GM12878 (cell line): ENCODE data around the gene CAMK2G. TPM values are rescaled to one million over a fixed set of nuclear protein-coding genes. Genes with fewer than 3 reads are reported as not detected.

Source experiments
- ATAC-seq: fragments of 200-7000 bp; cut with Tn5 transposase; 3 replicates; pipeline ENCODE4 v1.9.1; 2020; ENCODE audit warnings: mild to moderate bottlenecking, moderate library complexity
- BruUV-seq: library from RNA; stranded (reverse); fragments of 400-500 nt; replicated peaks from 2 replicates; lab custom pipeline; 2021; lab: Mats Ljungman, UMichigan
- CTCF ChIA-PET: fragments of 300-600 bp; sonication (Branson Sonifier 250); formaldehyde crosslinking; extraction: SDS; loops from one replicate; lab custom pipeline; 2021; ENCODE audit warnings: inconsistent platforms; lab: Yijun Ruan, JAX
- POLR2A ChIA-PET: fragments of 350-600 bp; formaldehyde crosslinking; extraction: SDS; loops from one replicate; lab custom pipeline; 2021; ENCODE audit warnings: inconsistent platforms; lab: Charles Lee
- RAD21 ChIA-PET: fragments of 300-600 bp; sonication (Branson Sonifier 250); formaldehyde crosslinking; loops from one replicate; lab custom pipeline; 2023; ENCODE audit warnings: antibody characterized with exemption; ENCODE audit not compliant: unreplicated experiment; lab: Charles Lee
- SMC1A ChIA-PET: fragments of 300-600 bp; sonication (Branson Sonifier 250); formaldehyde crosslinking; loops from one replicate; lab custom pipeline; 2023; ENCODE audit not compliant: unreplicated experiment, uncharacterized antibody; lab: Charles Lee
- DNase-seq: peaks from one replicate; pipeline ENCODE4 v3.0.0-alpha.2; 2011; ENCODE audit warnings: low read depth, low spot score
- FAIRE-seq: peaks from 3 replicates; lab custom pipeline; 2011; peaks lifted over from hg19 to GRCh38; lab: Jason Lieb, UNC
- H2AFZ ChIP-seq: 2 replicates; pipeline ENCODE4 v1.6.0; 2011; ENCODE audit warnings: low read depth, low read length, control low read depth; ENCODE audit not compliant: control insufficient read depth
- H3K27ac ChIP-seq: 2 replicates; pipeline ENCODE4 v1.5.1; 2011; ENCODE audit warnings: control low read depth; ENCODE audit not compliant: control insufficient read depth, insufficient read depth
- H3K27me3 ChIP-seq, 2 experiments: replicated peaks in 1 of 2; 2 replicates each; pipeline versions ENCODE4 v1.6.0 to v1.6.1; 2011; ENCODE audit warnings: low read length in 1 of 2; ENCODE audit not compliant: control insufficient read depth in 2 of 2, insufficient read depth in 2 of 2
- H3K36me3 ChIP-seq, 2 experiments: 2 replicates each; pipeline ENCODE4 v1.5.1; 2011; ENCODE audit warnings: low read length in 1 of 2; ENCODE audit not compliant: control insufficient read depth in 2 of 2, insufficient read depth in 2 of 2
- H3K4me1 ChIP-seq: 2 replicates; pipeline ENCODE4 v1.6.1; 2011; ENCODE audit warnings: mild to moderate bottlenecking, low read length, moderate library complexity, mixed read lengths; ENCODE audit not compliant: control insufficient read depth, insufficient read depth
- H3K4me2 ChIP-seq: 2 replicates; pipeline ENCODE4 v1.6.0; 2011; ENCODE audit warnings: control low read depth; ENCODE audit not compliant: control insufficient read depth, insufficient read depth
- H3K4me3 ChIP-seq: fragments of 200-600 bp; sonication (generic); 2 replicates; pipeline ENCODE4 v1.5.1; 2016
- H3K79me2 ChIP-seq: 2 replicates; pipeline ENCODE4 v1.6.0; 2011; ENCODE audit warnings: low read length; ENCODE audit not compliant: control insufficient read depth, insufficient read depth
- H3K9ac ChIP-seq: 2 replicates; pipeline ENCODE4 v1.8.0; 2011; ENCODE audit warnings: low read length, control low read depth, mixed read lengths; ENCODE audit not compliant: control insufficient read depth, insufficient read depth
- H3K9me3 ChIP-seq: replicated peaks from 3 replicates; pipeline ENCODE4 v1.5.1; 2011; ENCODE audit warnings: mild to moderate bottlenecking, low read length; ENCODE audit not compliant: control insufficient read depth, insufficient read depth
- H4K20me1 ChIP-seq: 2 replicates; pipeline ENCODE4 v1.6.0; 2011; ENCODE audit not compliant: control insufficient read depth, insufficient read depth
- EED ChIP-seq: sonication (generic); IDR thresholded peaks from 2 replicates; pipeline ENCODE4 v1.6.1; 2016; ENCODE audit warnings: antibody characterized with exemption, low read depth
- PML ChIP-seq: IDR thresholded peaks from 2 replicates; pipeline ENCODE4 v1.6.1; 2012; ENCODE audit warnings: low read length, inconsistent platforms
- RAD51 ChIP-seq: fragments of 450-650 bp; IDR thresholded peaks from 2 replicates; pipeline ENCODE4 v1.6.1; 2016; ENCODE audit warnings: moderate library complexity, mild to moderate bottlenecking, inconsistent platforms
- RBBP5 ChIP-seq: fragments of 200-600 bp; sonication (generic); conservative IDR thresholded peaks from 2 replicates; pipeline ENCODE4 v1.6.1; 2016
- WGBS: methylation state at CpG from one replicate; pipeline ENCODE4 v1.1.6; 2016; ENCODE audit warnings: low lambda C conversion rate; ENCODE audit not compliant: insufficient replicate concordance, insufficient coverage; ENCODE audit errors: missing lambda C conversion rate; 5-methylcytosine and 5-hydroxymethylcytosine counted together
- in situ Hi-C: fragments of 300-500 bp; cut with MboI; formaldehyde crosslinking; loops from 9 replicates; pipeline ENCODE4 v1.14.3; 2018; ENCODE audit warnings: mixed read lengths
- intact Hi-C: fragments of 100-400 bp; cut with micrococcal nuclease; formaldehyde crosslinking; loops from one replicate; pipeline ENCODE4 v1.14.2; 2022; ENCODE audit not compliant: unreplicated experiment
- polyA plus RNA-seq, 11 experiments: library from polyadenylated mRNA; depleted of rRNA in 4 of 11; unstranded in 6 of 11; stranded (reverse) in 5 of 11; fragments of >200 nt; fragmentation: Nextera tagmentation in 4 of 11; fragmentation: Illumina TruSeq in 1 of 11; extraction: Ambion mirVana in 4 of 11; extraction: Trizol in 1 of 11; gene quantifications; 1 replicate in 1 of 11; 2 replicates in 10 of 11; pipeline versions ENCODE4 v1.2.1 to v1.2.3, GENCODE V29; 2011 to 2016; ENCODE audit warnings: inconsistent platforms in 2 of 11, missing spikeins in 2 of 11, low read depth in 1 of 11
- total RNA-seq, 4 experiments: library from RNA; depleted of rRNA in 3 of 4; stranded (reverse); fragments of >200 nt in 3 of 4; fragmentation: Illumina TruSeq in 1 of 4; extraction: Trizol in 1 of 4; gene quantifications; 2 replicates each; pipeline versions ENCODE4 v1.2.1 to v1.2.3, GENCODE V29; 2013 to 2021
- TF ChIP-seq, protein P1 (sequence below): fragments of 450-650 bp; formaldehyde crosslinking; IDR thresholded peaks from 2 replicates; pipeline ENCODE4 v1.4.0; 2020; ENCODE audit warnings: mild to moderate bottlenecking, moderate library complexity

The CAMK2G gene
- total and polyA plus RNA-seq, 10 of the 15 experiments (the other 5 are each of a cell fraction or from before 2014, with no cell fraction given), result 5.5 to 24.3 (median 16.9) TPM

DNA sequence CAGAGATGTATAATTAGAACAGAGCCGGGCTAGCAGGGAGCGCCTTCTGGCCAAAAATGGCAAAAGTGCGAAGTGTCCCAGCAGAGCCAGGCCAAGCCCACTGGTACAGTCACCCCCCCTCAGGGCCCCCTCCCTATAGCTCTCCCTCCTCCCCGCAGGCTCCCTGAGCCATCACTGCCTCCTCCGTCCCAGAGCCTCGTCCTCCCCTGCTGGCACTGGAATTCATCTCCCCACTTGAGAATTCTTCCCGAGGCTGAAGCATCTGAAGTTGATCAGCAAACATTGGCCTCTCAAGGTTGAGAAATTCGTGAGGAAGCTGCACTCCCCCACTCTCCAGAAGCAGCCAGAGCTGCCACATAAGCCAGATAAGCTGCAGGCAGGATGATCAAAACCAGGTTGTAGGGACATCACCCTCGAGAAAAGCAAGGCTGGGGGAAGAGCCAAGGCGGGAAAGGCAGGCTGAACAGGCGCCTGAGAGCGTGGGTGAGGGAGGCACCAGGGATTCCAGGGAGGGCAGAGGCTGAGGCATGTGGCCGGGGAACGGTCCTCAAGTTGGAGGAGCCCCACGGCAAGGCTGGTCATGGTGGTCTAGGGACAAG lies 23.4 kb downstream of the CAMK2G start (continued):
- TF ChIP-seq, protein P1, sequence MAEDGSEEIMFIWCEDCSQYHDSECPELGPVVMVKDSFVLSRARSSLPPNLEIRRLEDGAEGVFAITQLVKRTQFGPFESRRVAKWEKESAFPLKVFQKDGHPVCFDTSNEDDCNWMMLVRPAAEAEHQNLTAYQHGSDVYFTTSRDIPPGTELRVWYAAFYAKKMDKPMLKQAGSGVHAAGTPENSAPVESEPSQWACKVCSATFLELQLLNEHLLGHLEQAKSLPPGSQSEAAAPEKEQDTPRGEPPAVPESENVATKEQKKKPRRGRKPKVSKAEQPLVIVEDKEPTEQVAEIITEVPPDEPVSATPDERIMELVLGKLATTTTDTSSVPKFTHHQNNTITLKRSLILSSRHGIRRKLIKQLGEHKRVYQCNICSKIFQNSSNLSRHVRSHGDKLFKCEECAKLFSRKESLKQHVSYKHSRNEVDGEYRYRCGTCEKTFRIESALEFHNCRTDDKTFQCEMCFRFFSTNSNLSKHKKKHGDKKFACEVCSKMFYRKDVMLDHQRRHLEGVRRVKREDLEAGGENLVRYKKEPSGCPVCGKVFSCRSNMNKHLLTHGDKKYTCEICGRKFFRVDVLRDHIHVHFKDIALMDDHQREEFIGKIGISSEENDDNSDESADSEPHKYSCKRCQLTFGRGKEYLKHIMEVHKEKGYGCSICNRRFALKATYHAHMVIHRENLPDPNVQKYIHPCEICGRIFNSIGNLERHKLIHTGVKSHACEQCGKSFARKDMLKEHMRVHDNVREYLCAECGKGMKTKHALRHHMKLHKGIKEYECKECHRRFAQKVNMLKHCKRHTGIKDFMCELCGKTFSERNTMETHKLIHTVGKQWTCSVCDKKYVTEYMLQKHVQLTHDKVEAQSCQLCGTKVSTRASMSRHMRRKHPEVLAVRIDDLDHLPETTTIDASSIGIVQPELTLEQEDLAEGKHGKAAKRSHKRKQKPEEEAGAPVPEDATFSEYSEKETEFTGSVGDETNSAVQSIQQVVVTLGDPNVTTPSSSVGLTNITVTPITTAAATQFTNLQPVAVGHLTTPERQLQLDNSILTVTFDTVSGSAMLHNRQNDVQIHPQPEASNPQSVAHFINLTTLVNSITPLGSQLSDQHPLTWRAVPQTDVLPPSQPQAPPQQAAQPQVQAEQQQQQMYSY (CRISPR knock-in tag), result no peak
- TF ChIP-seq EED (no peak), PML (no peak)
- TF ChIP-seq, all 136 proteins: peak for 0

DNA sequence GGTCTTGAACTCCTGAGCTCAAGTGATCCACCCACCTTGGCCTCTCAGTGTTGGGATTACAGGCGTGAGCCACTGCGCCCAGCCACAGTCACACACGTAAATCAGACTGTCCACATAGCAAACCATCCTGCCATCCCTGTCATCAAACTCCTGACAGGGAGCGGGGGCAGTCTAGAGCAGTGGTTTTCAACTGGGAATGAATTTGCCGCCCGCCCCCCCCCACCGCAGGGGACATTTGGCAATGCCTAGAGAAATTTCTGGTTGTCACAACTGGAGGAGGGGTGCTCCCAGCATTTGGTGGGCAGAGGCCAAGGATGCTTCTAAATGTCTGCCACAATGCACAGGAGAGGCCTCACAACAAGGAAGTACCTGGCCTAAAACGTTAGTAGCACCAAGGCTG lies 24.1 kb downstream of the CAMK2G start:
- ChIA-PET POLR2A (interaction anchor here (1.1 to 4.0 kb wide), 6 partner anchors 9 to 38 kb away, joined by 3 to 24 read pairs (median 6); no protein-coding TSS in a partner anchor), CTCF (interaction anchor here (0.6 to 12.4 kb wide), 28 partner anchors 8 to 384 kb away, joined by 3 to 440 read pairs (median 4); partner anchors contain the start of genes CAMK2G and CHCHD1), RAD21 (interaction anchor here (0.6 to 11.6 kb wide), 16 partner anchors 9 to 228 kb away, joined by 3 to 299 read pairs (median 5); partner anchors contain the start of gene CAMK2G), SMC1A (interaction anchor here (0.5 to 11.4 kb wide), 26 partner anchors 8 to 384 kb away, joined by 3 to 270 read pairs (median 4); partner anchors contain the start of genes CAMK2G, PPP3CB and SEC24C)
- H3K27me3 ChIP-seq, result no peaks in the 10 kb centered on the region
- H3K4me2 ChIP-seq, result no peak overlapping the region
- intact Hi-C loops, result no loop called here
- H3K4me3 ChIP-seq, result no peak overlapping the region
- FAIRE-seq (no peak), ATAC-seq (no peak), DNase-seq (no peak)
- H3K4me1 ChIP-seq, result peaks cover 5% of the 10 kb centered on the region; the same call in 1 of the 2 replicates
- in situ Hi-C loops, result no loop called here
- no peaks in the 10 kb centered on the region for H3K79me2 ChIP-seq
- no peaks in the 10 kb centered on the region for H4K20me1 ChIP-seq
- BruUV-seq, result no TSS peak
- no peak overlapping the region for H3K9ac ChIP-seq
- no peaks in the 10 kb centered on the region for H3K9me3 ChIP-seq
- H3K36me3 ChIP-seq, result peaks cover 24 to 28% of the 10 kb centered on the region in 2 experiments; a peak in 3 of 4 replicates
- 95% methylated on average over 8 of the region's 8 CpGs for WGBS
- H3K27ac ChIP-seq, result no peak overlapping the region
- TF ChIP-seq RAD51 (no peak), RBBP5 (no peak)
- no peak overlapping the region for H2AFZ ChIP-seq
